NCI-H1694 treated with DMSO at 0.1 percent for 48 hours (cell line): ENCODE measurements around the gene GPR153.

Experiments
- DNase-seq: peaks from one replicate; lab custom pipeline; 2025; lab: John Stamatoyannopoulos, UW

Gene GPR153

GRCh38 chr1:6199298-6200187 lies 61.4 kb downstream of the GPR153 start, which contains the start of gene RPL22:
RPL22 (minus strand) TSS chr1:6199595; CDS start chr1:6199573, 22 bp downstream.
- DNase-seq = peak; percentile 98

- DNase-seq = no peak
Measured at GRCh38 chr1:6198646-6199297, 62.1 kb downstream of the GPR153 start.

GRCh38 chr1:6197746-6198427 lies 63.0 kb downstream of the GPR153 start:
- DNase-seq = no peak
